K562 (cell line): ENCODE results near the gene CARD14. TPM values are rescaled to one million over a fixed set of nuclear protein-coding genes. Genes with fewer than 3 reads are reported as not detected.

Experiments used
- ATAC-seq: fragments of 200-7000 bp; cut with Tn5 transposase; 3 replicates; pipeline ENCODE4 v1.9.1; 2020; ENCODE audit warnings: moderate library complexity
- BruUV-seq: library from RNA; stranded (reverse); fragments of 400-500 nt; replicated peaks from 2 replicates; lab custom pipeline; 2021; lab: Mats Ljungman, UMichigan
- CTCF ChIA-PET: fragments of 300-600 bp; formaldehyde crosslinking; extraction: SDS; loops from one replicate; lab custom pipeline; 2021; ENCODE audit warnings: low intra/inter-chr PET ratio; lab: Yijun Ruan, JAX
- POLR2A ChIA-PET: fragments of 300-600, 350-650 bp; sonication (Branson Sonifier 250); formaldehyde crosslinking; extraction: SDS; loops from one replicate; lab custom pipeline; 2021; ENCODE audit warnings: antibody characterized with exemption, inconsistent platforms; lab: Yijun Ruan, JAX
- DNase-seq, 4 experiments: peaks; one replicate each; pipeline versions ENCODE4 v3.0.0 to v3.0.0-alpha.2; 2011 to 2018; ENCODE audit warnings: low spot score in 3 of 4, mixed read lengths in 3 of 4; ENCODE audit errors: extremely low read depth in 1 of 4
- FAIRE-seq: peaks from 2 replicates; lab custom pipeline; 2011; peaks lifted over from hg19 to GRCh38; lab: Jason Lieb, UNC
- H2AFZ ChIP-seq: 2 replicates; pipeline ENCODE4 v1.6.0; 2011; ENCODE audit warnings: low read depth, low read length, control low read depth, inconsistent platforms
- H3K27ac ChIP-seq: fragments of 200-600 bp; 3 replicates; pipeline ENCODE4 v1.8.0; 2011; ENCODE audit warnings: low read depth, mild to moderate bottlenecking, control low read depth, inconsistent platforms, low read length, moderate library complexity, mixed read lengths; ENCODE audit errors: extremely low read depth
- H3K27me3 ChIP-seq, 2 experiments: fragments of 300-600 bp in 1 of 2; 2 replicates in 1 of 2; 3 replicates in 1 of 2; pipeline versions ENCODE4 v1.6.0 to v1.8.0; 2011; ENCODE audit warnings: inconsistent platforms in 2 of 2, low read length in 2 of 2, mild to moderate bottlenecking in 1 of 2, mixed read lengths in 1 of 2, moderate library complexity in 1 of 2; ENCODE audit not compliant: control insufficient read depth in 2 of 2, insufficient read depth in 2 of 2
- H3K36me3 ChIP-seq: fragments of 300-600 bp; 3 replicates; pipeline ENCODE4 v1.8.0; 2011; ENCODE audit warnings: mild to moderate bottlenecking, low read length, inconsistent platforms; ENCODE audit not compliant: control insufficient read depth, insufficient read depth
- H3K4me1 ChIP-seq, 2 experiments: fragments of 200-600 bp in 1 of 2; replicated peaks in 1 of 2; 2 replicates in 1 of 2; 3 replicates in 1 of 2; pipeline versions ENCODE4 v1.5.1 to v1.8.0; 2011; ENCODE audit warnings: inconsistent platforms in 2 of 2, low read length in 2 of 2, mild to moderate bottlenecking in 1 of 2, mixed read lengths in 1 of 2, moderate library complexity in 1 of 2; ENCODE audit not compliant: control insufficient read depth in 2 of 2, insufficient read depth in 2 of 2
- H3K4me2 ChIP-seq: 2 replicates; pipeline ENCODE4 v1.6.1; 2011; ENCODE audit warnings: low read length, control low read depth, inconsistent platforms, mixed read lengths; ENCODE audit not compliant: insufficient read depth
- H3K4me3 ChIP-seq: fragments of 200-600 bp; sonication (generic), shearing (Covaris generic); 2 replicates; pipeline ENCODE4 v1.5.1; 2016; ENCODE audit warnings: control low read depth, inconsistent platforms
- H3K79me2 ChIP-seq: fragments of 200-600 bp; 3 replicates; pipeline ENCODE4 v1.8.0; 2011; ENCODE audit warnings: low read length, inconsistent platforms; ENCODE audit not compliant: control insufficient read depth, insufficient read depth
- H3K9ac ChIP-seq, 2 experiments: 2 replicates each; pipeline versions ENCODE4 v1.6.0 to v1.6.1; 2011; ENCODE audit warnings: low read depth in 2 of 2, low read length in 2 of 2, control low read depth in 1 of 2, inconsistent platforms in 1 of 2, mild to moderate bottlenecking in 1 of 2, mixed read lengths in 1 of 2; ENCODE audit not compliant: insufficient read depth in 1 of 2
- H3K9me1 ChIP-seq: one replicate; pipeline ENCODE4 v1.6.0; 2011; ENCODE audit warnings: inconsistent platforms, mild to moderate bottlenecking, low read length, moderate library complexity; ENCODE audit not compliant: control insufficient read depth, insufficient read depth
- H3K9me3 ChIP-seq: replicated peaks from 2 replicates; pipeline ENCODE4 v1.5.1; 2011; ENCODE audit warnings: low read depth, low read length, inconsistent platforms; ENCODE audit not compliant: control insufficient read depth, insufficient read depth
- H4K20me1 ChIP-seq: replicated peaks from 2 replicates; pipeline ENCODE4 v1.6.1; 2011; ENCODE audit warnings: low read length, inconsistent platforms, mixed read lengths; ENCODE audit not compliant: control insufficient read depth, insufficient read depth
- ZNF140 ChIP-seq: fragments of 250-450 bp; sonication (Bioruptor Pico); IDR thresholded peaks from 2 replicates; pipeline ENCODE4 v1.8.0; 2021; ENCODE audit warnings: moderate library complexity, mild to moderate bottlenecking, inconsistent platforms
- WGBS: fragments of 100-300 bp; shearing (Covaris generic); methylation state at CpG from one replicate; pipeline ENCODE4 v1.1.6; 2016; ENCODE audit warnings: low coverage, mixed read lengths; ENCODE audit not compliant: insufficient coverage; ENCODE audit errors: missing lambda C conversion rate; 5-methylcytosine and 5-hydroxymethylcytosine counted together
- in situ Hi-C: fragments of 300-500 bp; cut with MboI; formaldehyde crosslinking; loops from 4 replicates; pipeline ENCODE4 v1.15.0; 2018; ENCODE audit warnings: inconsistent platforms, mixed read lengths
- intact Hi-C: fragments of 100-400 bp; cut with micrococcal nuclease; formaldehyde crosslinking; loops from 2 replicates; pipeline ENCODE4 v1.14.2; 2022
- polyA plus RNA-seq, 8 experiments: library from polyadenylated mRNA; depleted of rRNA in 4 of 8; stranded (reverse) in 5 of 8; unstranded in 3 of 8; fragments of >200 nt; fragmentation: Nextera tagmentation in 2 of 8; fragmentation: Illumina TruSeq in 1 of 8; extraction: Ambion mirVana in 2 of 8; extraction: Trizol in 1 of 8; gene quantifications; 2 replicates each; pipeline versions ENCODE4 v1.2.1 to v1.2.3, GENCODE V29; 2011 to 2014; ENCODE audit warnings: inconsistent platforms in 1 of 8, missing spikeins in 1 of 8
- total RNA-seq, 7 experiments: library from RNA; depleted of rRNA in 6 of 7; stranded (reverse); fragments of >200 nt in 6 of 7; fragmentation: Illumina TruSeq in 2 of 7; extraction: Trizol in 2 of 7; gene quantifications; 2 replicates each; pipeline versions ENCODE4 v1.2.1 to v1.2.3, GENCODE V29; 2011 to 2021; ENCODE audit warnings: low replicate concordance in 1 of 7
- TF ChIP-seq, protein P1 (sequence below): sonication (generic); formaldehyde crosslinking; IDR thresholded peaks from 2 replicates; pipeline ENCODE4 v1.8.0; 2022; ENCODE audit warnings: missing genetic modification reagents, mild to moderate bottlenecking, moderate library complexity, borderline replicate concordance
- TF ChIP-seq, protein P2 (sequence below): fragments of 450-650 bp; IDR thresholded peaks from 2 replicates; pipeline ENCODE4 v1.6.1; 2017; ENCODE audit warnings: antibody characterized with exemption

CARD14 gene
- total and polyA plus RNA-seq, 9 of the 15 experiments (the other 6 are each of a cell fraction or from before 2014, with no cell fraction given), result not detected

GRCh38 chr17:80130992-80131391, 38.8 kb upstream of the CARD14 start:
- FAIRE-seq (no peak), ATAC-seq (no peak), DNase-seq (no peak)
- Histone ChIP-seq H3K9ac (no peak overlapping the region), H3K27me3 (peaks cover 7 to 10% of the 10 kb centered on the region in 2 experiments; a peak in 3 of 5 replicates), H3K27ac (no peak overlapping the region), H3K9me3 (no peaks in the 10 kb centered on the region), H3K4me2 (no peak overlapping the region), H3K36me3 (peaks cover 31% of the 10 kb centered on the region), H3K4me1 (no peaks in the 10 kb centered on the region), H3K79me2 (no peaks in the 10 kb centered on the region), H4K20me1 (0 out of 2 replicates have a peak, but pooled peaks cover 3% of the 10 kb centered on the region), H2AFZ (no peak overlapping the region), H3K9me1 (no peaks in the 10 kb centered on the region), H3K4me3 (no peak overlapping the region)
- ChIA-PET POLR2A (interaction anchor here (0.9 to 4.1 kb wide), 2 partner anchors 13 to 29 kb away, joined by 3 to 38 read pairs; partner anchors contain the start of gene GAA), CTCF (no interaction called here)
- in situ Hi-C loops (no loop called here), intact Hi-C loops (no loop called here)
- TF ChIP-seq, protein P1, sequence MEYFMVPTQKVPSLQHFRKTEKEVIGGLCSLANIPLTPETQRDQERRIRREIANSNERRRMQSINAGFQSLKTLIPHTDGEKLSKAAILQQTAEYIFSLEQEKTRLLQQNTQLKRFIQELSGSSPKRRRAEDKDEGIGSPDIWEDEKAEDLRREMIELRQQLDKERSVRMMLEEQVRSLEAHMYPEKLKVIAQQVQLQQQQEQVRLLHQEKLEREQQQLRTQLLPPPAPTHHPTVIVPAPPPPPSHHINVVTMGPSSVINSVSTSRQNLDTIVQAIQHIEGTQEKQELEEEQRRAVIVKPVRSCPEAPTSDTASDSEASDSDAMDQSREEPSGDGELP (CRISPR knock-in tag), result no peak
- no peak for TF ChIP-seq ZNF140 (CRISPR knock-in tag)
- TF ChIP-seq, protein P2, sequence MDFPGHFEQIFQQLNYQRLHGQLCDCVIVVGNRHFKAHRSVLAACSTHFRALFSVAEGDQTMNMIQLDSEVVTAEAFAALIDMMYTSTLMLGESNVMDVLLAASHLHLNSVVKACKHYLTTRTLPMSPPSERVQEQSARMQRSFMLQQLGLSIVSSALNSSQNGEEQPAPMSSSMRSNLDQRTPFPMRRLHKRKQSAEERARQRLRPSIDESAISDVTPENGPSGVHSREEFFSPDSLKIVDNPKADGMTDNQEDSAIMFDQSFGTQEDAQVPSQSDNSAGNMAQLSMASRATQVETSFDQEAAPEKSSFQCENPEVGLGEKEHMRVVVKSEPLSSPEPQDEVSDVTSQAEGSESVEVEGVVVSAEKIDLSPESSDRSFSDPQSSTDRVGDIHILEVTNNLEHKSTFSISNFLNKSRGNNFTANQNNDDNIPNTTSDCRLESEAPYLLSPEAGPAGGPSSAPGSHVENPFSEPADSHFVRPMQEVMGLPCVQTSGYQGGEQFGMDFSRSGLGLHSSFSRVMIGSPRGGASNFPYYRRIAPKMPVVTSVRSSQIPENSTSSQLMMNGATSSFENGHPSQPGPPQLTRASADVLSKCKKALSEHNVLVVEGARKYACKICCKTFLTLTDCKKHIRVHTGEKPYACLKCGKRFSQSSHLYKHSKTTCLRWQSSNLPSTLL, result no peak
- no TSS peak for BruUV-seq
- 53% methylated on average over 3 of the region's 3 CpGs for WGBS
